Activated T-cell treated with anti-CD3 and anti-CD28 coated beads for 48 hours (primary cell): ENCODE data around the gene ELAVL2.
"Not testable (repeated sequence)": the region's sequence is repeated elsewhere in the genome, so short reads cannot be mapped to it uniquely, and the experiment has no call there.

Experiments
- DNase-seq: peaks from one replicate; pipeline ENCODE4 v3.0.0-alpha.2; 2020; ENCODE audit warnings: low read depth

Gene ELAVL2

GRCh38 chr9:23769307-23769935 lies 56.6 kb downstream of the ELAVL2 start:
- DNase-seq: no peak

DNA sequence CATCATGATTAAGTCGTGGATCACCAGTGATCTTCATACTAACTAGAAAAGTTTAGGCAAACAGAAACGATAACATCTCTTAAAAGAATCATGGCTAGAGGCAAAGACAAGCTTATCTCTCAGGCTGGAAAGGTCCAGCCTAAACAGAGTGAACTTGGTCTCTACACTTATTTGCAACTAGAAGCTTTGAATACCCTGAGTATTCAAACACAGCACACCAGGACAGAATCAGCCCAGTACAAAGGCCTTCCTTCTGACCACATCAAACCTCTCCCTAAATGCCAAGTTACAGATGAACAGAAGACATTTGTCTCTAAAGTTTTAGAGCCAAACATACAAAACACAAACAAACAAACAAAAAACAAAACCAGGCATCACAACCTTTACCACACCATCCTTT lies 57.2 kb downstream of the ELAVL2 start:
- no peak for DNase-seq

DNA sequence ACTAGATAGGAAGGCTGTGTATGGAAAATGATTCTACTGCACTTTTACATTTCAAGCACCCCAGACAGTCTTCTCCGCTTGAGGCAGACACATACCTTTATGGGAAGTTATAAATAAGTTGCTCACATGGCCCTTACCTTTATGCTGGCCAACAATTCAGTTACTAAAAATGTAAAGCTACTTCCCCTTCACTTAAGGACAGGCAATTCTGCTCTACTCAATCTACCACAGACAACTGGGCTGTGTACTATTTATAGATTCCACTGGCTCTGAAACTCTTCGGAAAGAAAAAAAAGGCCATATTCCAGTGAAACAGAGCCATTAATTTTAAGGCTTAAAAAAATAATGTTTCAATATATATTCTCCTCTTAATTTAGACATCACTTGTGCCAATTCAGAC lies 59.4 kb downstream of the ELAVL2 start:
- no peak for DNase-seq

GRCh38 chr9:23765561-23765960 lies 60.5 kb downstream of the ELAVL2 start:
- DNase-seq: no peak

GRCh38 chr9:23764219-23764618 lies 61.8 kb downstream of the ELAVL2 start:
- DNase-seq: no peak

DNA sequence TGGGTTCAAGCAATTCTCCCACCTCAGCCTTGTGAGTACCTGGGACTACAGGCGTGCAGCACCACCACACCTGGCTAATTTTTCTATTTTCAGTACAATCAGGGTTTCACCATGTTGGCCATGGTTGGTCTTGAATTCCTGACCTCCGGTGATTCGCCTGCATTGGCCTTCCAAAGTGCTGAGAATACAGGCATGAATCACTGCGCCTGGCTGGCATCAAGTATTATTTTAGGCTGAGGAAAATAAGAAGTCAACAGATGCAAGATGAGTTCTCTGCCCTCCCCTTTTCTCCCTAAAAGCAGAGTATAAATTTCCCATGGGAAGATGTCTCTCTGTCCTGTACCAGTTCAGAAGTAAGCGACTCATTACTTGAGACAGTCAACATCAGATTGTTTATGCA lies 71.5 kb downstream of the ELAVL2 start:
- no peak for DNase-seq

- DNase-seq: no peak
Observed at GRCh38 chr9:23752859-23753258, 73.2 kb downstream of the ELAVL2 start.

DNA sequence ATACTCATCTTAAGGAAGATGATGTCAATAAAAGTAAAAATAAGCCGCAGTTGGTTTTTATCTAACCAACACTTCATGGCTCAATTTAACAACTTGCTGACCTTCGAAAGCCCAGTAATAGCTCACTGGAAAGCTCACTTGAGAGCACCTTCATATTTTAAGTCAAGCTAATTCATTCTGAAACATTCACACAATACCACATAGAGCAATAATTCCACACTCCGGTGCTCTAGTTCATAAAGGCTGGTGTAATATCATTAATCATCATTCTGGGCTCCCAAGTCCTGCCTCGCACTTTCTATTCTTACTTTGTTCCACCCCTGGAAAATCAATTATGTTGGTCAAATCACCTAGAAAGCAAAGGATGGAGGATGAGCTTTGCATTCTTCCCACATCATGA lies 74.4 kb downstream of the ELAVL2 start:
- DNase-seq: no peak

- no peak for DNase-seq
Observed at GRCh38 chr9:23750808-23751207, 75.2 kb downstream of the ELAVL2 start.

DNA sequence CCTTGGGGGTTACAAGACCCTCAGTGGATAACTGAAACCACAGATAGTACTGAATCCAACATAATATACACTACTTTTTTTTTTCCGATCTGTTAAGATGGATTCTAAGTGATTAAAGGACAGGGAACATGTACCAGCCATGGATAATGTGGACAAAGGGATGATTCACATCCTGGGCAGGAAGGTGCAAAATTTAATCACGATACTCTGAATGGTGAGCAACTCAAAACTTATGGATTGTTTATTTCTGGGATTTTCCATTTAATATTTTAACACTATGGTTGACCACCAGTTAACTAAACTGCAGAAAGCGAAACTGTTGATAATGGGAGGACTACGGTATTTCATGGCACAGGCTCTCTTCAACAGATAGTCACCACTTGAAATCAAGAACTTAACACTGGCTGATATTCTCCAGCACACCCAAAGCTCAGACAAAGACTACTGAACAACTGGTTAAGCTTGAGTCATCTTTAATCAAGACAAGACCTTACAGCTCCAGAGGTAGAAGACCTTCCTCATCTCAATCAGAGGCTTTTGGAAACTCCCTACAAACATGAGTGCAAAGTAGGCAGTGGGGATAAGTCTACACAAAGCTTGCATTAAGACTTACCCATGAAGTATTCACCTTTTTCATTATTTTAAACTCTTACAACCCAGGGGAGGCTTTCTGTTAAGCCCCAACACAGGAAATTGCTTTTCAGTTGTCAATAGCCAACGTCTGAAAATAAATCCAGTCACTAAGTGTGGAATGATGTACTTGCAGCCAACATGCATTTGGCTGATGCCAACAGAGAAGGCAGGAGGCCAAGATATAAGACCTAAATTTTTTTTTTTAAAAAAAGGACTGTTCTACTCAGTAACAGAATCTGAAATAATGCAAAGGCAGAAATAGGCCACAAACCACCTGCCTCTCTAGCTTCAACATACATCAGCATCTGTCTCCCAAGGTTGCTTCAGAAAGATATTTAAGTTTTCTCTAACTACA lies 78.7 kb downstream of the ELAVL2 start:
- no peak for DNase-seq

DNA sequence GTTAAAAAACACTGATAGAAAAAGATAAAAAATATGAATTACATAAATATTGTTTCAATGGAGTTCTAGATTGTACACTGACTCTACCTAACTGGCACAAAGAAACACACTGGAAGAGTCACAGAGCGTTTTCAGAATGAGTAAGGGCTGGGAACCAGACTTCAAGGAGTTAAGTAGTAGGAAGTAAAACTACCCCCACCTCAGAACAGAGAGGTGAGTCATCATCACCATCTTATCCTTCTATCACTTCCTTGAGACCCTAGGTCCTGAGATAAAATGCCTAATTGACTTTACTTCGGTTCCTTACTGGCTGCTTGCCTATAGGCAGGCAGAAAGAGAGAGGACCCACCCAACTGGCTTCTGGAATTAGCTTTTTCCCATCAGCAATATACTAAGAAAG lies 79.7 kb downstream of the ELAVL2 start:
- DNase-seq: no peak

DNA sequence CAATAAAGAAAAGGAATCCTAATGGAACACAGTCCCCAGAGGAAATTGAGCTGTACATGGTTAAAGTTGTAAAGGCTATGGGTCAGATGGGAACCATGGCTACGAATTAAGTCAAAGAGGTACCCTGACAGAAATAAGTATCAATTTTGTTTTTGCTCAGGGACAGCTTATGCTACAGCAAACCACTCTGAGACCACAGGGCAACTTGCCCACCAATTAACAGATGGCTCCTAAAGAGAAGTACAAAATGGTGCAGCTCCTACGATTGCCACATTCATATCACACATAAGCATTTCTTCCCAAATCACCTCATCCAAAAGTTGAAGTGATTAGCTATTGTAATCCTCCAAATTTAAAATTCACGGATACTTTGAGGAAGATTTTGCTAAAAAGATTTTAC lies 83.0 kb downstream of the ELAVL2 start:
- no peak for DNase-seq

DNA sequence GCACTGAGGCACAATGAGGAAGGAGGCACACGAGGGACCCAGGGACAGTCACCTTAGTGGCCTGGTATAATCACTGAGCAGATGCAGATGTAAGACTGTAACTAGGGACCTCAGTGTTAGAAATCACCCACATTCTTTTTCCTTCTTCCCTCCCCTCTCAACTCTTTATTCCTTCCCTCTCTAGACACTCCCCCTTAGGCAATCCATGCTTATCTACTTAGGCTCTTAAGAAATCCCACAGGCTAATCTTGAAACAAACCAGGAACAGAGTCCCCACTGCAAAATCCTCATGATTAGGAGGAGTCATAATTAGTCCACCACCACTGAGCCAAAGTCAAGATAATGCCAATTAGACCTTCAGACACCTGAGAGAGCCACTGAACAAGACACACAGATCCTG lies 84.7 kb downstream of the ELAVL2 start:
- no peak for DNase-seq

DNA sequence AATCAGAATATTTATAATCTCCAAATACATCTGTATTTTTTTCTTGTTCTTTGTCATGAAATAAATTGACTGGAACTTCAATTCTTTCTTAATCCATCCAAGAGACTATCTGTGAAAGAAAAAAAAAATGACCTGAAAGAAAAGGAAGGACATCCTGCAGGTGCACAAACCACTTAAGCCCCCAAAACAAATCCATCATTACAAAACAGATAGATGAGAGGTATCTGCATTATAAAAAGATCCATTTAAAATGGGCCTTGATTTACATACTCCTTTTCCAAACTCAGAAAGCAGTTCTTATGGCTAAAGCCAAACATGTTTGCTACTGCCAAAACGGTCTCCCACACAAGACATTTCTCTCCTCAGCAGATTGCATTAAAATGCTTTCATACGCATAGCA lies 85.5 kb downstream of the ELAVL2 start:
- DNase-seq: no peak

DNA sequence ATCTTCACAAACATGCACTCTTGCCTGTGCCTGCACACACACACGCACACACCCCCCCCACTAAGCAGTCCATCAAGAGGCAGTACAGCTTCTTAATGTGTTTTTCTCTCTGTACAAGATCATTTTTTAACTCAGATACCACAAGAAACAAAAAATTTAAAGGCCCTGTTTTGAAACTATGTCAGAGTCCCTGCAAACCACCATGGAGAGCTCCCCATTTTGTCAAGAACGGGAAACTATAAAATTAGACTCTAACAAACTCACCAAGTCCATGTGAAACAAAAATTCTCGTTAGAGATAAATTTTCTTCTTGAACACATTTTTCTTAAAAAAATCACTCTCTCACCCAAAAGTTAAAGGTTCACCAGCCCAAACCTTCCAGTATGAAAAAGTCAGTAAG lies 86.3 kb downstream of the ELAVL2 start:
- no peak for DNase-seq

DNA sequence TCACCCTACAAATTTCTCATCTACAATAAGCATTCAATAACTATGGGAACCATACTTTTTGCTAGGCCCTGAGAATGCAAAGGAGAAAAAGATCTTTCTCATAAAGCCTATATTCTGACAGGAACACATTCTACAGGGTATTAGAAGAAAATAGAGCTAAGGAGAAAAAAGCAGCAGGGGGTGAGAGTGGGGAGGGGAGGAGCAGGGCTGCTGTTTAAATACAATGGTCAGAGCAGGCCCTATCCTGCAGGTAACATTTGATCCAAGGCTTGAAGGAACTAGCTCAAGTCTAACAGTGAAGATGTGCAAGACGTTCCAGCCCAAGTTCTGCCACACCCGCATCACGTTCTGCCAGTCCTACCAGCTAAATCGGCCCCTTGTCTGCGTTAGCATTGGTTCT lies 89.7 kb downstream of the ELAVL2 start:
- DNase-seq: no peak

- DNase-seq: no peak
Observed at GRCh38 chr9:23733495-23734078, 92.5 kb downstream of the ELAVL2 start.

DNA sequence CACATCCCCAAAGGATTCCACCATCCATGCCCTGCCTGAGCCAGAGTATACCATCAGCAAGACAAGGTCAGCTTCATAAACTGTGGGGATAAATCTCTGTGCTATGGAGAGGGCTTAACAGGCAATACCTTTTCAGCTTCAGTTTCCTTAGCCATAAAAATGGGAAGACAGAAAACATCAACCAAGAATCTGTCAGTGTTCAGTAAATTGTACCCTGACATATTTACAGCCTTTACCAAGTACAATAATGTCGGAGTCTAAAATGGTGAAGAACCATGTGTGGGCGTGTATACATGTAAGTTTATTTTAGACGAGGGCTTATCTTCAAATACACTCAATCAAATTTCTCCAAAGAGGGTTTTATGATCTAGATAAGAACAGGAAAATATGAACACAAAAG lies 94.7 kb downstream of the ELAVL2 start:
- DNase-seq: no peak

GRCh38 chr9:23730364-23730763 lies 95.7 kb downstream of the ELAVL2 start:
- DNase-seq: no peak

- no peak for DNase-seq
Observed at GRCh38 chr9:23728736-23729135, 97.3 kb downstream of the ELAVL2 start.

- no peak for DNase-seq
Observed at GRCh38 chr9:23725279-23725946, 100.6 kb downstream of the ELAVL2 start.

GRCh38 chr9:23723672-23724071 lies 102.4 kb downstream of the ELAVL2 start:
- no peak for DNase-seq

- DNase-seq: not testable (repeated sequence)
Observed at GRCh38 chr9:23723048-23723447, 103.0 kb downstream of the ELAVL2 start.
